BLaER1 (cell line): ENCODE data around the gene ACSM6.

ENCODE experiments used
- H3K27ac ChIP-seq: shearing (Covaris generic); formaldehyde crosslinking; 2 replicates; pipeline ENCODE4 v1.8.1; 2022
- H3K27me3 ChIP-seq: shearing (Covaris generic); formaldehyde crosslinking; 2 replicates; pipeline ENCODE4 v1.8.1; 2022
- H3K36me3 ChIP-seq: shearing (Covaris generic); formaldehyde crosslinking; 2 replicates; pipeline ENCODE4 v1.8.1; 2022
- H3K4me1 ChIP-seq: shearing (Covaris generic); formaldehyde crosslinking; 2 replicates; pipeline ENCODE4 v1.8.1; 2022
- H3K4me2 ChIP-seq: shearing (Covaris generic); formaldehyde crosslinking; 2 replicates; pipeline ENCODE4 v1.8.1; 2022
- H3K4me3 ChIP-seq: shearing (Covaris generic); formaldehyde crosslinking; 2 replicates; pipeline ENCODE4 v1.8.1; 2022
- H3K9ac ChIP-seq: shearing (Covaris generic); formaldehyde crosslinking; 2 replicates; pipeline ENCODE4 v1.8.1; 2022
- H3K9me3 ChIP-seq: shearing (Covaris generic); formaldehyde crosslinking; 2 replicates; pipeline ENCODE4 v1.8.1; 2022
- H4K20me1 ChIP-seq: shearing (Covaris generic); formaldehyde crosslinking; 2 replicates; pipeline ENCODE4 v1.8.1; 2022
- Cebpa-rat ChIP-seq: shearing (Covaris generic); IDR thresholded peaks from 2 replicates; pipeline ENCODE4 v1.8.1; 2022

ACSM6 gene

GRCh38 chr10:95264227-95265051 lies 70.4 kb downstream of the ACSM6 start:
- Histone ChIP-seq H3K4me3 (no peak overlapping the region), H3K4me1 (no peaks in the 10 kb centered on the region; the same call in 1 of the 2 replicates)

GRCh38 chr10:95265572-95265971 lies 71.5 kb downstream of the ACSM6 start:
- no peaks in the 10 kb centered on the region; the same call in 1 of the 2 replicates for H3K4me1 ChIP-seq
- no peak overlapping the region for H3K27ac ChIP-seq
- H4K20me1 ChIP-seq = peaks cover 63% of the 10 kb centered on the region
- H3K9me3 ChIP-seq = no peaks in the 10 kb centered on the region
- H3K27me3 ChIP-seq = no peaks in the 10 kb centered on the region
- peaks cover 97% of the 10 kb centered on the region for H3K36me3 ChIP-seq
- no peak for TF ChIP-seq Cebpa-rat
- no peak overlapping the region for H3K4me2 ChIP-seq
- no peak overlapping the region for H3K9ac ChIP-seq
- no peak overlapping the region for H3K4me3 ChIP-seq

More at GRCh38 chr10:95264227-95265051, 70.4 kb downstream of the ACSM6 start:
- peaks cover 97% of the 10 kb centered on the region for H3K36me3 ChIP-seq
- TF ChIP-seq Cebpa-rat = no peak
- no peaks in the 10 kb centered on the region for H3K27me3 ChIP-seq
- no peak overlapping the region for H3K27ac ChIP-seq
- peaks cover 55% of the 10 kb centered on the region for H4K20me1 ChIP-seq
- H3K9ac ChIP-seq = no peak overlapping the region
- H3K9me3 ChIP-seq = peaks cover 1% of the 10 kb centered on the region; the same call in 1 of the 2 replicates
- no peak overlapping the region for H3K4me2 ChIP-seq

GRCh38 chr10:95266674-95267095 lies 72.6 kb downstream of the ACSM6 start:
- H3K27me3 ChIP-seq = no peaks in the 10 kb centered on the region
- H3K27ac ChIP-seq = no peak overlapping the region
- H3K4me2 ChIP-seq = no peak overlapping the region
- TF ChIP-seq Cebpa-rat = no peak
- no peak overlapping the region for H3K4me3 ChIP-seq
- no peak overlapping the region for H3K9ac ChIP-seq
- H3K36me3 ChIP-seq = peaks cover 97% of the 10 kb centered on the region
- H3K4me1 ChIP-seq = no peaks in the 10 kb centered on the region; the same call in 1 of the 2 replicates
- peaks cover 71% of the 10 kb centered on the region for H4K20me1 ChIP-seq
- H3K9me3 ChIP-seq = no peaks in the 10 kb centered on the region

GRCh38 chr10:95267251-95267650 lies 73.2 kb downstream of the ACSM6 start:
- H3K27ac ChIP-seq = no peak overlapping the region
- no peak for TF ChIP-seq Cebpa-rat
- H3K9me3 ChIP-seq = no peaks in the 10 kb centered on the region
- H3K4me2 ChIP-seq = no peak overlapping the region
- H3K36me3 ChIP-seq = peaks cover 95% of the 10 kb centered on the region
- H3K4me1 ChIP-seq = no peaks in the 10 kb centered on the region; the same call in 1 of the 2 replicates
- H3K4me3 ChIP-seq = no peak overlapping the region
- no peak overlapping the region for H3K9ac ChIP-seq
- no peaks in the 10 kb centered on the region for H3K27me3 ChIP-seq
- H4K20me1 ChIP-seq = peaks cover 71% of the 10 kb centered on the region

- Histone ChIP-seq H3K36me3 (peaks cover 95% of the 10 kb centered on the region), H4K20me1 (peaks cover 71% of the 10 kb centered on the region), H3K4me1 (no peaks in the 10 kb centered on the region), H3K9me3 (no peaks in the 10 kb centered on the region), H3K27ac (no peak overlapping the region), H3K27me3 (no peaks in the 10 kb centered on the region), H3K4me2 (no peak overlapping the region), H3K4me3 (no peak overlapping the region), H3K9ac (no peak overlapping the region)
- no peak for TF ChIP-seq Cebpa-rat
Observed at GRCh38 chr10:95268438-95268837, 74.4 kb downstream of the ACSM6 start.

GRCh38 chr10:95273393-95274312 lies 79.6 kb downstream of the ACSM6 start:
- no peaks in the 10 kb centered on the region for H3K27me3 ChIP-seq
- H3K9ac ChIP-seq = no peak overlapping the region
- H3K4me3 ChIP-seq = no peak overlapping the region
- peaks cover 93% of the 10 kb centered on the region for H4K20me1 ChIP-seq
- H3K4me2 ChIP-seq = no peak overlapping the region
- peaks cover 84% of the 10 kb centered on the region for H3K36me3 ChIP-seq
- peaks cover 8% of the 10 kb centered on the region; the same call in 1 of the 2 replicates for H3K9me3 ChIP-seq
- H3K4me1 ChIP-seq = peaks cover 26% of the 10 kb centered on the region
- H3K27ac ChIP-seq = no peak overlapping the region
- no peak for TF ChIP-seq Cebpa-rat

- Histone ChIP-seq H3K36me3 (peaks cover 64% of the 10 kb centered on the region), H3K4me2 (no peak overlapping the region; the same call in 1 of the 2 replicates), H3K4me3 (no peak overlapping the region), H3K9me3 (peaks cover 8% of the 10 kb centered on the region; the same call in 1 of the 2 replicates), H3K27ac (no peak overlapping the region), H3K4me1 (peaks cover 48% of the 10 kb centered on the region), H3K9ac (no peak overlapping the region), H4K20me1 (peaks cover 99% of the 10 kb centered on the region), H3K27me3 (no peaks in the 10 kb centered on the region)
- no peak for TF ChIP-seq Cebpa-rat
Observed at GRCh38 chr10:95275726-95276366, 81.8 kb downstream of the ACSM6 start.

- Histone ChIP-seq H3K4me2 (peak overlapping the region; percentile 14), H3K27ac (no peak overlapping the region), H3K9ac (no peak overlapping the region), H3K27me3 (no peaks in the 10 kb centered on the region), H3K9me3 (peaks cover 8% of the 10 kb centered on the region; the same call in 1 of the 2 replicates), H3K4me1 (peaks cover 55% of the 10 kb centered on the region), H3K4me3 (no peak overlapping the region), H4K20me1 (peaks cover 100% of the 10 kb centered on the region), H3K36me3 (peaks cover 56% of the 10 kb centered on the region)
- TF ChIP-seq Cebpa-rat = no peak
Observed at GRCh38 chr10:95276367-95277200, 82.5 kb downstream of the ACSM6 start.
